GM13976 (cell line): Measurements from ENCODE around the gene FKBP9.
"Not testable (repeated sequence)": the region's sequence is repeated elsewhere in the genome, so short reads cannot be mapped to it uniquely, and the experiment has no call there.

ENCODE experiments used
- DNase-seq: peaks from one replicate; pipeline ENCODE4 v3.0.0; 2012; ENCODE audit warnings: low spot score
- CTCF ChIP-seq: IDR thresholded peaks from 2 replicates; pipeline ENCODE4 v1.5.1; 2012; ENCODE audit warnings: borderline replicate concordance, mild to moderate bottlenecking; ENCODE audit not compliant: insufficient read depth; ENCODE audit errors: extremely low read depth, missing control alignments, control extremely low read depth
- in situ Hi-C: fragments of 300-500 bp; cut with MboI; formaldehyde crosslinking; loops from one replicate; pipeline ENCODE4 v1.12.0; 2022; ENCODE audit warnings: low sequenced_read_pairs, mixed read lengths, inconsistent platforms; ENCODE audit not compliant: unreplicated experiment

Gene FKBP9

GRCh38 chr7:32957326-32958045 is at the start of gene FKBP9:
Gene FKBP9, plus strand, starts transcription at chr7:32957440. Its CDS starts 134 bp downstream, at chr7:32957574.
- no peak for TF ChIP-seq CTCF
- in situ Hi-C loops, result no loop called here
- peak; percentile 84 for DNase-seq

GRCh38 chr7:32910195-32910594 is 47.0 kb upstream of the FKBP9 start:
- TF ChIP-seq CTCF, result no peak
- in situ Hi-C loops, result no loop called here
- no peak for DNase-seq

- no peak for TF ChIP-seq CTCF
- in situ Hi-C loops, result no loop called here
- DNase-seq, result no peak
Measured at GRCh38 chr7:32914184-32914583, 43.1 kb upstream of the FKBP9 start.

GRCh38 chr7:32915041-32915536 is 42.2 kb upstream of the FKBP9 start:
- no peak for DNase-seq
- no peak for TF ChIP-seq CTCF
- in situ Hi-C loops, result no loop called here

GRCh38 chr7:32916006-32916405 is 41.2 kb upstream of the FKBP9 start:
- in situ Hi-C loops, result no loop called here
- no peak for DNase-seq
- no peak for TF ChIP-seq CTCF

GRCh38 chr7:32916994-32917393 is 40.2 kb upstream of the FKBP9 start:
- in situ Hi-C loops, DNase-seq: not testable (repeated sequence)

- in situ Hi-C loops, result no loop called here
- TF ChIP-seq CTCF, result no peak
- no peak for DNase-seq
Measured at GRCh38 chr7:32921896-32922295, 35.3 kb upstream of the FKBP9 start.
